C4-2B (cell line): Measurements from ENCODE around the gene MYO15A.

Experiments used
- CTCF ChIP-seq: fragments of 450-650 bp; conservative IDR thresholded peaks from 2 replicates; pipeline ENCODE4 v1.5.1; 2017; ENCODE audit warnings: mild to moderate bottlenecking
- ZFX ChIP-seq: fragments of 450-650 bp; IDR thresholded peaks from 2 replicates; pipeline ENCODE4 v1.6.1; 2017

- no peak for TF ChIP-seq ZFX
- TF ChIP-seq CTCF, result no peak
Observed at GRCh38 chr17:18177722-18178121, 69.2 kb downstream of the MYO15A start.
